B cell (primary cell): ENCODE results near the gene MAD1L1. TPM values are rescaled to one million over a fixed set of nuclear protein-coding genes. Genes with fewer than 3 reads are reported as not detected.

Source experiments
- ATAC-seq: fragments of 200-7000 bp; cut with Tn5 transposase; one replicate; pipeline ENCODE4 v1.10.0; 2021; ENCODE audit warnings: low read depth, mild to moderate bottlenecking, moderate number of reproducible peaks, moderate library complexity
- CTCF ChIA-PET: fragments of 350-600 bp; sonication (Branson Sonifier 250); formaldehyde crosslinking; loops from one replicate; lab custom pipeline; 2021; ENCODE audit warnings: antibody characterized with exemption, inconsistent platforms; lab: Charles Lee
- POLR2A ChIA-PET: fragments of 350-600 bp; sonication (Branson Sonifier 250); formaldehyde crosslinking; loops from one replicate; lab custom pipeline; 2021; ENCODE audit warnings: antibody characterized with exemption; lab: Charles Lee
- DNase-seq: peaks from one replicate; pipeline ENCODE4 v3.0.0; 2013
- H2AFZ ChIP-seq: 2 replicates; pipeline ENCODE4 v1.6.1; 2012; ENCODE audit warnings: mild to moderate bottlenecking, low read depth, low read length; ENCODE audit not compliant: insufficient read depth, poor library complexity, severe bottlenecking
- H3K27ac ChIP-seq, 2 donors: 1 replicate in 1 of 2; 2 replicates in 1 of 2; pipeline ENCODE4 v1.5.1; 2012 to 2013; ENCODE audit warnings: low read length in 2 of 2, mild to moderate bottlenecking in 2 of 2, moderate library complexity in 1 of 2
- H3K27me3 ChIP-seq, 4 experiments: fragments of 200-600 bp in 1 of 4; sonication (generic) in 1 of 4; replicated peaks in 1 of 4; 1 replicate in 2 of 4; 2 replicates in 2 of 4; pipeline versions ENCODE4 v1.6.1 to v1.7.0; 2013 to 2016; ENCODE audit warnings: low read length in 3 of 4, mild to moderate bottlenecking in 2 of 4, mixed read lengths in 1 of 4, moderate library complexity in 1 of 4; ENCODE audit not compliant: insufficient read depth in 4 of 4, control insufficient read depth in 3 of 4; ENCODE audit errors: control extremely low read depth in 1 of 4
- H3K36me3 ChIP-seq, 2 experiments: replicated peaks in 1 of 2; 1 replicate in 1 of 2; 2 replicates in 1 of 2; pipeline versions ENCODE4 v1.6.1 to v1.7.1; 2013; ENCODE audit warnings: low read length in 1 of 2; ENCODE audit not compliant: insufficient read depth in 2 of 2, control insufficient read depth in 1 of 2; ENCODE audit errors: control extremely low read depth in 1 of 2, extremely low read depth in 1 of 2
- H3K4me1 ChIP-seq, 2 donors: fragments of 200-600 bp in 1 of 2; sonication (generic) in 1 of 2; 1 replicate in 1 of 2; 2 replicates in 1 of 2; pipeline versions ENCODE4 v1.5.1 to v1.6.1; 2013 to 2017; ENCODE audit warnings: low read length in 2 of 2; ENCODE audit not compliant: control insufficient read depth in 2 of 2, insufficient read depth in 2 of 2
- H3K4me2 ChIP-seq: replicated peaks from 2 replicates; pipeline ENCODE3; 2012; ENCODE audit warnings: mild to moderate bottlenecking, low read depth, low read length; ENCODE audit not compliant: poor library complexity, severe bottlenecking
- H3K4me3 ChIP-seq, 5 experiments: fragments of 200-600 bp in 1 of 5; sonication (generic) in 1 of 5; 1 replicate in 3 of 5; 2 replicates in 2 of 5; pipeline versions ENCODE4 v1.5.1 to v1.7.0; 2011 to 2016; ENCODE audit warnings: low read length in 4 of 5, mild to moderate bottlenecking in 4 of 5, low read depth in 2 of 5, control low read depth in 1 of 5, moderate library complexity in 1 of 5; ENCODE audit not compliant: insufficient read depth in 1 of 5; ENCODE audit errors: control extremely low read depth in 1 of 5, extremely low read depth in 1 of 5
- H3K79me2 ChIP-seq: fragments of 200-600 bp; sonication (generic); one replicate; pipeline ENCODE4 v1.6.0; 2016; ENCODE audit warnings: low read length; ENCODE audit not compliant: control insufficient read depth, insufficient read depth
- H3K9ac ChIP-seq: fragments of 200-600 bp; sonication (generic); 2 replicates; pipeline ENCODE4 v1.6.1; 2017; ENCODE audit warnings: mild to moderate bottlenecking, low read length, moderate library complexity
- H3K9me3 ChIP-seq, 3 donors: one replicate each; pipeline versions ENCODE4 v1.6.1 to v1.7.1; 2013; ENCODE audit warnings: low read length in 2 of 3; ENCODE audit not compliant: control insufficient read depth in 2 of 3, insufficient read depth in 1 of 3; ENCODE audit errors: control extremely low read depth in 1 of 3
- H4K20me1 ChIP-seq: 2 replicates; pipeline ENCODE4 v1.6.0; 2012; ENCODE audit warnings: mild to moderate bottlenecking, low read length; ENCODE audit not compliant: insufficient read depth, control insufficient read depth, poor library complexity, severe bottlenecking
- H3K27ac Mint-ChIP-seq: one replicate; pipeline ENCODE4 v1.8.0; 2021; ENCODE audit warnings: mixed read lengths
- H3K27me3 Mint-ChIP-seq: one replicate; pipeline ENCODE4 v1.8.0; 2021; ENCODE audit warnings: mixed read lengths
- H3K4me1 Mint-ChIP-seq: one replicate; pipeline ENCODE4 v1.8.0; 2021; ENCODE audit warnings: mixed read lengths
- H3K4me3 Mint-ChIP-seq: one replicate; pipeline ENCODE4 v1.8.0; 2021; ENCODE audit warnings: mixed read lengths
- H3K9me3 Mint-ChIP-seq: one replicate; pipeline ENCODE4 v1.8.0; 2022; ENCODE audit warnings: mixed read lengths; ENCODE audit not compliant: insufficient read depth
- CTCF ChIP-seq: fragments of 200-600 bp; IDR thresholded peaks from one replicate; pipeline ENCODE4 v1.8.0; 2022; ENCODE audit warnings: antibody characterized with exemption, mild to moderate bottlenecking
- EZH2 ChIP-seq: IDR thresholded peaks from 2 replicates; pipeline ENCODE4 v1.6.1; 2012; ENCODE audit warnings: borderline replicate concordance, low read depth, mild to moderate bottlenecking, moderate library complexity, low read length; ENCODE audit not compliant: insufficient read depth, poor library complexity, severe bottlenecking
- WGBS: methylation state at CpG from one replicate; pipeline ENCODE4 v1.1.5; 2013; ENCODE audit warnings: missing lambda C conversion rate; ENCODE audit not compliant: insufficient coverage; 5-methylcytosine and 5-hydroxymethylcytosine counted together
- intact Hi-C: fragments of 100-400 bp; cut with micrococcal nuclease; formaldehyde crosslinking; loops from one replicate; pipeline ENCODE4 v1.10.0; 2022
- polyA plus RNA-seq: library from polyadenylated mRNA; depleted of rRNA; stranded (reverse); fragments of >200 nt; gene quantifications from 2 replicates; pipeline ENCODE4 v1.2.3, GENCODE V29; 2012
- total RNA-seq, 2 donors: library from RNA; stranded (reverse); fragments of 120-200 nt in 1 of 2; gene quantifications; 1 replicate in 1 of 2; 2 replicates in 1 of 2; pipeline versions ENCODE4 v1.2.3 to v1.2.4, GENCODE V29; 2013 to 2022

MAD1L1 gene
- total and polyA plus RNA-seq, 2 donors (not counting 1 experiment from before 2014, with no cell fraction given), result 86.7 to 110 TPM

GRCh38 chr7:1925973-1926907 lies 306.5 kb downstream of the MAD1L1 start:
- H3K27ac Mint-ChIP-seq, result peak overlapping the region; percentile 82
- DNase-seq, result no peak
- H3K9me3 Mint-ChIP-seq, result no peaks in the 10 kb centered on the region
- Histone ChIP-seq H2AFZ (no peak overlapping the region), H3K4me3 (peak overlapping the region in 1 of 5 experiments; percentile 5), H4K20me1 (peaks cover 45% of the 10 kb centered on the region), H3K9me3 (no peaks in the 10 kb centered on the region), H3K79me2 (peaks cover 50% of the 10 kb centered on the region), H3K27ac (peak overlapping the region; percentile 65 to 68), H3K4me2 (peak overlapping the region; percentile 46), H3K36me3 (peaks cover 0 to 18% of the 10 kb centered on the region in 2 experiments), H3K4me1 (peaks cover 45 to 50% of the 10 kb centered on the region in 2 donors), H3K27me3 (no peaks in the 10 kb centered on the region), H3K9ac (peak overlapping the region; percentile 2)
- no peak for TF ChIP-seq EZH2
- no peak for TF ChIP-seq CTCF
- POLR2A ChIA-PET, result interaction anchor here (0.7 to 2.2 kb wide), 2 partner anchors 14 to 127 kb away, joined by 11 to 16 read pairs; no protein-coding TSS in a partner anchor
- intact Hi-C loops, result loop anchor here (1.0 to 10.0 kb wide), 3 partner anchors 14 to 179 kb away; no protein-coding TSS in a partner anchor
- peaks cover 56% of the 10 kb centered on the region for H3K4me1 Mint-ChIP-seq
- peak overlapping the region; percentile 42 for H3K4me3 Mint-ChIP-seq
- no peaks in the 10 kb centered on the region for H3K27me3 Mint-ChIP-seq
- no peak for ATAC-seq
- WGBS, result 19% methylated on average over 7 of the region's 14 CpGs
- CTCF ChIA-PET, result interaction anchor here (0.7 to 1.3 kb wide), 2 partner anchors 14 to 95 kb away, joined by 3 read pairs; no protein-coding TSS in a partner anchor

GRCh38 chr7:1925349-1925748 lies 307.4 kb downstream of the MAD1L1 start:
- H3K4me2 ChIP-seq, result peak overlapping the region; percentile 46
- H3K27ac ChIP-seq, result no peak overlapping the region
- H3K4me1 ChIP-seq, result peaks cover 51 to 57% of the 10 kb centered on the region in 2 donors
- intact Hi-C loops, result loop anchor here (10.0 kb wide), 2 partner anchors 149 to 179 kb away; no protein-coding TSS in a partner anchor
- peak overlapping the region; percentile 42 for H3K4me3 Mint-ChIP-seq
- ChIA-PET POLR2A (no interaction called here), CTCF (no interaction called here)
- H4K20me1 ChIP-seq, result peaks cover 49% of the 10 kb centered on the region
- WGBS, result 89% methylated on average over 10 of the region's 12 CpGs
- ATAC-seq, result no peak
- H3K27ac Mint-ChIP-seq, result no peak overlapping the region
- H3K27me3 ChIP-seq, result no peaks in the 10 kb centered on the region
- H3K4me3 ChIP-seq, result peak overlapping the region in 1 of 5 experiments; percentile 8
- no peaks in the 10 kb centered on the region for H3K9me3 ChIP-seq
- TF ChIP-seq CTCF (no peak), EZH2 (no peak)
- no peak for DNase-seq
- peaks cover 0 to 16% of the 10 kb centered on the region in 2 experiments for H3K36me3 ChIP-seq
- no peak overlapping the region for H2AFZ ChIP-seq
- peaks cover 58% of the 10 kb centered on the region for H3K79me2 ChIP-seq
- H3K4me1 Mint-ChIP-seq, result peaks cover 61% of the 10 kb centered on the region
- no peaks in the 10 kb centered on the region for H3K9me3 Mint-ChIP-seq
- H3K27me3 Mint-ChIP-seq, result no peaks in the 10 kb centered on the region
- peak overlapping the region; percentile 2 for H3K9ac ChIP-seq
